OCI-LY1 (cell line): ENCODE data around the gene ATP8B1.

Experiments
- H2AFZ ChIP-seq: fragments of 200-600 bp; sonication (generic), shearing (Covaris generic); 2 replicates; pipeline ENCODE4 v1.6.0; 2014; ENCODE audit warnings: antibody characterized with exemption, mild to moderate bottlenecking, low read length
- H3F3A ChIP-seq: fragments of 200-600 bp; sonication (generic), shearing (Covaris generic); 2 replicates; pipeline ENCODE4 v1.6.0; 2014; ENCODE audit warnings: mild to moderate bottlenecking, antibody characterized with exemption, low read length, moderate library complexity; ENCODE audit not compliant: insufficient read depth
- H3K27ac ChIP-seq: fragments of 200-600 bp; sonication (generic); 2 replicates; pipeline ENCODE4 v1.5.1; 2014; ENCODE audit warnings: low read length, mixed run types, mild to moderate bottlenecking, low read depth; ENCODE audit not compliant: poor library complexity, severe bottlenecking
- H3K27me3 ChIP-seq: fragments of 200-600 bp; sonication (generic); 2 replicates; pipeline ENCODE4 v1.6.0; 2014; ENCODE audit warnings: antibody characterized with exemption, mild to moderate bottlenecking, low read length, moderate library complexity; ENCODE audit not compliant: insufficient read depth
- H3K36me3 ChIP-seq: fragments of 200-600 bp; sonication (generic); 2 replicates; pipeline ENCODE4 v1.6.1; 2014; ENCODE audit warnings: mild to moderate bottlenecking, antibody characterized with exemption, low read length, moderate library complexity, mixed read lengths; ENCODE audit not compliant: insufficient read depth
- H3K4me1 ChIP-seq: fragments of 200-600 bp; sonication (generic); 2 replicates; pipeline ENCODE4 v1.5.1; 2014; ENCODE audit warnings: mild to moderate bottlenecking, low read length, moderate library complexity; ENCODE audit not compliant: insufficient read depth, severe bottlenecking
- H3K4me2 ChIP-seq: fragments of 200-600 bp; sonication (generic), shearing (Covaris generic); 2 replicates; pipeline ENCODE4 v1.6.1; 2014; ENCODE audit warnings: low read length
- H3K4me3 ChIP-seq: fragments of 200-600 bp; sonication (generic); 2 replicates; pipeline ENCODE4 v1.5.1; 2014; ENCODE audit warnings: low read length, low read depth, mild to moderate bottlenecking, mixed read lengths; ENCODE audit not compliant: poor library complexity, severe bottlenecking
- H3K79me2 ChIP-seq: fragments of 200-600 bp; shearing (Covaris generic); 2 replicates; pipeline ENCODE4 v1.6.1; 2016; ENCODE audit warnings: mixed run types, low read length, mixed read lengths; ENCODE audit not compliant: insufficient read depth
- H3K9ac ChIP-seq: fragments of 200-600 bp; sonication (generic), shearing (Covaris generic); 2 replicates; pipeline ENCODE4 v1.6.1; 2014; ENCODE audit warnings: mild to moderate bottlenecking, low read length, mixed read lengths
- H3K9me2 ChIP-seq: fragments of 200-600 bp; sonication (generic), shearing (Covaris generic); 2 replicates; pipeline ENCODE4 v1.6.1; 2014; ENCODE audit warnings: low read depth, mild to moderate bottlenecking, low read length, mixed read lengths
- H3K9me3 ChIP-seq: fragments of 200-600 bp; shearing (Covaris generic); 2 replicates; pipeline ENCODE4 v1.6.1; 2014; ENCODE audit warnings: low read length, mixed read lengths
- H4K20me1 ChIP-seq: fragments of 200-600 bp; sonication (generic), shearing (Covaris generic); 2 replicates; pipeline ENCODE4 v1.6.0; 2016; ENCODE audit warnings: mild to moderate bottlenecking, low read length; ENCODE audit not compliant: insufficient read depth
- EZH2 ChIP-seq: fragments of 200-600 bp; sonication (generic), shearing (Covaris generic); IDR thresholded peaks from 2 replicates; pipeline ENCODE4 v1.8.0; 2017; ENCODE audit warnings: borderline replicate concordance, mixed run types, mild to moderate bottlenecking, antibody characterized with exemption, low read length, moderate library complexity, mixed read lengths
- TF ChIP-seq, protein P1 (sequence below): fragments of 200-600 bp; sonication (generic), shearing (Covaris generic); IDR thresholded peaks from 2 replicates; pipeline ENCODE4 v1.5.1; 2017; ENCODE audit warnings: mild to moderate bottlenecking, antibody characterized with exemption, low read length, moderate library complexity, mixed read lengths

ATP8B1 gene

DNA sequence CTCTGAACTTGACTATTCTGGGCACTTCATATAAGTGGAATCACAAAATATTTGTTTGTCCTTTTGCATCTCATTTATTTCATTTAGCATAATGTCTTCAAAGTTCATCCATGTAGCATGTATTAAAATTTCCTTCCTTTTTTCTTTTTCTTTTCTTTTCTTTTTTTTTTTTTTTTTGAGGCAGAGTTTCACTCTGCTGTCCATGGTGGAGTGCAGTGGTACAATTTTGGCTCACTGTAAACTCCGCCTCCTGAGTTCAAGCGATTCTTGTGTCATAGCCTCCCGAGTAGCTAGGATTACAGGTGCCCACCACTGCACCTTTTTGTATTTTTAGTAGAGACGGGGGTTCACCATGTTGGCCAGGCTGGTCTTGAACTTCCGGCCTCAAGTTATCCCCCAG, 11.9 kb downstream of the ATP8B1 start:
- H3F3A ChIP-seq: no peaks in the 10 kb centered on the region
- no peak overlapping the region for H3K27ac ChIP-seq
- no peak overlapping the region for H3K4me3 ChIP-seq
- no peaks in the 10 kb centered on the region for H3K27me3 ChIP-seq
- TF ChIP-seq, protein P1, sequence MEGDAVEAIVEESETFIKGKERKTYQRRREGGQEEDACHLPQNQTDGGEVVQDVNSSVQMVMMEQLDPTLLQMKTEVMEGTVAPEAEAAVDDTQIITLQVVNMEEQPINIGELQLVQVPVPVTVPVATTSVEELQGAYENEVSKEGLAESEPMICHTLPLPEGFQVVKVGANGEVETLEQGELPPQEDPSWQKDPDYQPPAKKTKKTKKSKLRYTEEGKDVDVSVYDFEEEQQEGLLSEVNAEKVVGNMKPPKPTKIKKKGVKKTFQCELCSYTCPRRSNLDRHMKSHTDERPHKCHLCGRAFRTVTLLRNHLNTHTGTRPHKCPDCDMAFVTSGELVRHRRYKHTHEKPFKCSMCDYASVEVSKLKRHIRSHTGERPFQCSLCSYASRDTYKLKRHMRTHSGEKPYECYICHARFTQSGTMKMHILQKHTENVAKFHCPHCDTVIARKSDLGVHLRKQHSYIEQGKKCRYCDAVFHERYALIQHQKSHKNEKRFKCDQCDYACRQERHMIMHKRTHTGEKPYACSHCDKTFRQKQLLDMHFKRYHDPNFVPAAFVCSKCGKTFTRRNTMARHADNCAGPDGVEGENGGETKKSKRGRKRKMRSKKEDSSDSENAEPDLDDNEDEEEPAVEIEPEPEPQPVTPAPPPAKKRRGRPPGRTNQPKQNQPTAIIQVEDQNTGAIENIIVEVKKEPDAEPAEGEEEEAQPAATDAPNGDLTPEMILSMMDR: no peak
- no peak for TF ChIP-seq EZH2
- H3K4me2 ChIP-seq: no peak overlapping the region
- H3K79me2 ChIP-seq: no peaks in the 10 kb centered on the region
- H3K9ac ChIP-seq: no peak overlapping the region
- H3K9me2 ChIP-seq: no peaks in the 10 kb centered on the region
- no peaks in the 10 kb centered on the region for H3K4me1 ChIP-seq
- H3K36me3 ChIP-seq: no peaks in the 10 kb centered on the region
- H2AFZ ChIP-seq: no peak overlapping the region
- no peaks in the 10 kb centered on the region for H4K20me1 ChIP-seq
- H3K9me3 ChIP-seq: no peaks in the 10 kb centered on the region

DNA sequence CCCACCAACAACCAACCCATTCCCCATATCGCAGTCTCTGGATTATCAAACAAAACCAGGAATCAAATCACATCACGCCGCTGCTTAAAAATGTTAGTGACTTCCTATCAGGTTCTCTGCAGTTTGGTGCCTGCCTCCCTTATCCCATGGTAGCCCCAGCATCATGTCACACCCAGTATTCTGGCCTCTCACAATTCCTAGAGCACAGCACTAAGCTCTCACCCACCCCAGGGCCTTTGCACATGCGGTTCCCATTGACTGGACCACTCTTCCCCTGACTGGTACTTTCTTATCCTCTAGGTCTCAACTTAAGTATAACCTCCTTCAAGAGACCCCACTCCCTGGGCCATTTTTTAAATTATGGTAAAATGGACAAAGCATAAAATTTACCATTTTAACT, 12.8 kb downstream of the ATP8B1 start:
- no peak overlapping the region for H3K27ac ChIP-seq
- TF ChIP-seq EZH2: no peak
- TF ChIP-seq, protein P1: no peak
- H3K4me1 ChIP-seq: no peaks in the 10 kb centered on the region
- H3K9me2 ChIP-seq: no peaks in the 10 kb centered on the region
- no peak overlapping the region for H3K4me3 ChIP-seq
- H4K20me1 ChIP-seq: no peaks in the 10 kb centered on the region
- no peaks in the 10 kb centered on the region for H3K36me3 ChIP-seq
- H3K9me3 ChIP-seq: no peaks in the 10 kb centered on the region
- H3F3A ChIP-seq: no peaks in the 10 kb centered on the region
- H3K4me2 ChIP-seq: no peak overlapping the region
- no peaks in the 10 kb centered on the region for H3K79me2 ChIP-seq
- no peak overlapping the region for H2AFZ ChIP-seq
- H3K9ac ChIP-seq: no peak overlapping the region
- no peaks in the 10 kb centered on the region for H3K27me3 ChIP-seq

DNA sequence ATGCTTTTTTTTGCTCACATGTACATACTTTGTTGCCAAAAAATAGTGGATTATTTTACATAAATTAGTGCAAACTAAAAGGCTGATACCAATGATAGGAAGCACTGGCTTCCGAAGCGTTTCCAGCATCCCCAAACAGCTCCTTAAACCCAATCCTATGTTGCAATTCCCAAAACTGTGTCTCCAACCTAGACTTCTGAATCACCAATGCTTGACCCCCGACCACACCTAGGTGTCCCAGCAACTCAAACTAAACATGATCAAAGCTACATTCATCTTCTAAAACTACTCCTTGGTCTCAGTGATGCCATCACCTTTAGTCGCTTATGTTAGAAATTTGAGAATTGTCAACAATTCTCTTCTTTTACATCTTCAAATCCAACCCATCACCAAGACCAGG, 13.4 kb downstream of the ATP8B1 start:
- Histone ChIP-seq H3K4me2 (no peak overlapping the region), H3K9me3 (no peaks in the 10 kb centered on the region), H4K20me1 (no peaks in the 10 kb centered on the region), H3K9me2 (no peaks in the 10 kb centered on the region), H3F3A (no peaks in the 10 kb centered on the region), H3K79me2 (no peaks in the 10 kb centered on the region), H3K4me3 (no peak overlapping the region), H3K36me3 (no peaks in the 10 kb centered on the region), H3K27ac (no peak overlapping the region), H2AFZ (no peak overlapping the region), H3K4me1 (no peaks in the 10 kb centered on the region), H3K27me3 (no peaks in the 10 kb centered on the region), H3K9ac (no peak overlapping the region)
- TF ChIP-seq, protein P1: no peak
- no peak for TF ChIP-seq EZH2
